Sigmoid colon (tissue), 7 donors: Measurements from ENCODE around the gene GAREM2. TPM values are rescaled to one million over a fixed set of nuclear protein-coding genes. Genes with fewer than 3 reads are reported as not detected.

Source experiments
- DNase-seq: peaks from one replicate; pipeline ENCODE4 v3.0.0-alpha.2; 2019
- H3K27ac ChIP-seq, 4 donors: fragments of 200-600 bp; sonication (generic); one replicate each; pipeline ENCODE4 v1.5.1; 2016 to 2019; ENCODE audit warnings: mild to moderate bottlenecking in 1 of 4
- H3K27me3 ChIP-seq, 3 donors: fragments of 200-600 bp; sonication (generic); one replicate each; pipeline ENCODE4 v1.5.1; 2019; ENCODE audit warnings: mild to moderate bottlenecking in 1 of 3
- H3K36me3 ChIP-seq, 4 donors: fragments of 200-600 bp; sonication (generic); one replicate each; pipeline ENCODE4 v1.5.1; 2016 to 2019
- H3K4me1 ChIP-seq, 4 donors: fragments of 200-600 bp; sonication (generic); one replicate each; pipeline ENCODE4 v1.5.1; 2017 to 2019
- H3K4me3 ChIP-seq, 4 donors: fragments of 200-600 bp; sonication (generic); one replicate each; pipeline ENCODE4 v1.5.1; 2017 to 2019; ENCODE audit warnings: mild to moderate bottlenecking in 2 of 4, moderate library complexity in 1 of 4
- H3K9me3 ChIP-seq, 4 donors: fragments of 200-600 bp in 3 of 4; sonication (generic) in 3 of 4; one replicate each; pipeline versions ENCODE4 v1.5.1 to v1.6.1; 2013 to 2019
- EP300 ChIP-seq, 4 donors: sonication (generic); formaldehyde crosslinking; IDR thresholded peaks; one replicate each; pipeline ENCODE4 v1.6.1; 2017; ENCODE audit warnings: antibody characterized with exemption in 4 of 4
- POLR2A ChIP-seq, 2 donors: fragments of 450-650 bp; IDR thresholded peaks; one replicate each; pipeline ENCODE4 v1.6.1; 2016; ENCODE audit warnings: antibody characterized with exemption in 2 of 2, mild to moderate bottlenecking in 2 of 2, moderate library complexity in 2 of 2
- POLR2AphosphoS5 ChIP-seq, 4 donors: sonication (generic); formaldehyde crosslinking; IDR thresholded peaks; one replicate each; pipeline ENCODE4 v1.6.1; 2017; ENCODE audit warnings: antibody characterized with exemption in 4 of 4
- WGBS, 2 donors: extraction: QIAGEN DNeasy Blood & Tissue Kit; methylation state at CpG; one replicate each; pipeline ENCODE4 v1.1.7; 2013; 5-methylcytosine and 5-hydroxymethylcytosine counted together
- intact Hi-C: fragments of 100-400 bp; cut with DNase I; formaldehyde crosslinking; loops from one replicate; pipeline ENCODE4 v1.15.1; 2023
- polyA plus RNA-seq, 3 donors: library from polyadenylated mRNA; stranded (reverse); fragments of 200-250 nt; gene quantifications; one replicate each; pipeline ENCODE4 v1.2.3, GENCODE V29; 2013
- total RNA-seq, 4 donors: library from RNA; depleted of rRNA; stranded (reverse); fragments of >200 nt; gene quantifications; one replicate each; pipeline ENCODE4 v1.1.0, GENCODE V29; 2016
- TF ChIP-seq, protein P1 (sequence below), 4 experiments: fragments of 450-650 bp in 3 of 4; fragments of 200-600 bp in 1 of 4; IDR thresholded peaks; one replicate each; pipeline ENCODE4 v1.5.1; 2016 to 2019; ENCODE audit warnings: antibody characterized with exemption in 4 of 4, mild to moderate bottlenecking in 3 of 4, moderate library complexity in 2 of 4
- donor health status: healthy with polysubstance abuse.
- donor health status: Bipolar disorder and iron deficiency.
- donor health status: healthy.

GAREM2 gene
- total and polyA plus RNA-seq, 7 donors, result 1.1 to 11.6 (median 2.4) TPM

DNA sequence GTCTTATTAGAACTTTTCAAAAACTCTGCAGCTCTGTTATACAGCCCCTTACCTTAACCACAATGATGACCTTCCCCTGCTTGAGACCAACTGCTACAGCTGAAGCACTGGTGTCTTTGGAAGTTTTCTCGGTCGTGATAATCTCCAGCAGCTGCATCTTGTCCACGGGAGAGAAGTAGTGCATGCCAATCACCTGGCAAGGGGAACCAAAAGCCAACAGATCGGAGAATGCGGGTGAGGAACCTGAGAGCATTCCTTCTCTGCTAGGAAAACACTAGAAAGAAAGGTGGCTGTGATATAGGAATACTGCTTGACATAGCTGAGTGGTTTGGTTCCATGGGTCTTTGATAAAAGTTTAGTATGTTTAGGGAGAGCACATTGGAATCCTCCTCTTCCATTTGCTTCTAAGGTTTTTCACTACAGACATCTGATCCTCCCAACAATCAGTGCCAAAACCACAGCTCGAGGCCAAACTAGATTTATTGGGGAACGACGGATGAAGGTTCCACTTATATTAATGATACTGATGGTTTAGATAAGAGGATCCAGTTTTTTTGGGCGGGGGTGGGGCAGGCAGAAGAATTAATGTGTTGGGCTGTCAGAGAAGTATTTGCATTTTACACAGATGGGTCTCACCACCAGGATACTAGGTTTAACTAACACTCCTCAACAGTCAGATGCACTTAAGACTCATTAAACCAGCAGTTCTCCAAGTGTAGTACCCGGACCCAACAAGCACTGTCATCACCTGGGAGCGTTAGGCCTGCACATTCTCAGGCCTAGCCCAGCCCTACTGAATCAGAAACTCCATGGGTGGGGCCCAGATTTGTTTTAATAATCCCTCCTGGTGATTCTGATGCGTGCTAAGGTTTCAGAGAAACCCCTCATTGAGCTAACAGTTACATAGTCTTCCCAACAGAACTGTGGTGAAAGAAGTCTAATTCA, 22.4 kb downstream of the GAREM2 start:
- TF ChIP-seq POLR2A (IDR thresholded peaks at IDR 0.05) (no peak), POLR2AphosphoS5 (IDR thresholded peaks at IDR 0.05) (no peak), EP300 (IDR thresholded peaks at IDR 0.05) (no peak)
- TF ChIP-seq, protein P1, sequence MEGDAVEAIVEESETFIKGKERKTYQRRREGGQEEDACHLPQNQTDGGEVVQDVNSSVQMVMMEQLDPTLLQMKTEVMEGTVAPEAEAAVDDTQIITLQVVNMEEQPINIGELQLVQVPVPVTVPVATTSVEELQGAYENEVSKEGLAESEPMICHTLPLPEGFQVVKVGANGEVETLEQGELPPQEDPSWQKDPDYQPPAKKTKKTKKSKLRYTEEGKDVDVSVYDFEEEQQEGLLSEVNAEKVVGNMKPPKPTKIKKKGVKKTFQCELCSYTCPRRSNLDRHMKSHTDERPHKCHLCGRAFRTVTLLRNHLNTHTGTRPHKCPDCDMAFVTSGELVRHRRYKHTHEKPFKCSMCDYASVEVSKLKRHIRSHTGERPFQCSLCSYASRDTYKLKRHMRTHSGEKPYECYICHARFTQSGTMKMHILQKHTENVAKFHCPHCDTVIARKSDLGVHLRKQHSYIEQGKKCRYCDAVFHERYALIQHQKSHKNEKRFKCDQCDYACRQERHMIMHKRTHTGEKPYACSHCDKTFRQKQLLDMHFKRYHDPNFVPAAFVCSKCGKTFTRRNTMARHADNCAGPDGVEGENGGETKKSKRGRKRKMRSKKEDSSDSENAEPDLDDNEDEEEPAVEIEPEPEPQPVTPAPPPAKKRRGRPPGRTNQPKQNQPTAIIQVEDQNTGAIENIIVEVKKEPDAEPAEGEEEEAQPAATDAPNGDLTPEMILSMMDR (IDR thresholded peaks at IDR 0.05), result no peak
- H3K36me3 ChIP-seq, result peaks cover 30 to 98% (median 52%) of the 10 kb centered on the region in 4 donors

DNA sequence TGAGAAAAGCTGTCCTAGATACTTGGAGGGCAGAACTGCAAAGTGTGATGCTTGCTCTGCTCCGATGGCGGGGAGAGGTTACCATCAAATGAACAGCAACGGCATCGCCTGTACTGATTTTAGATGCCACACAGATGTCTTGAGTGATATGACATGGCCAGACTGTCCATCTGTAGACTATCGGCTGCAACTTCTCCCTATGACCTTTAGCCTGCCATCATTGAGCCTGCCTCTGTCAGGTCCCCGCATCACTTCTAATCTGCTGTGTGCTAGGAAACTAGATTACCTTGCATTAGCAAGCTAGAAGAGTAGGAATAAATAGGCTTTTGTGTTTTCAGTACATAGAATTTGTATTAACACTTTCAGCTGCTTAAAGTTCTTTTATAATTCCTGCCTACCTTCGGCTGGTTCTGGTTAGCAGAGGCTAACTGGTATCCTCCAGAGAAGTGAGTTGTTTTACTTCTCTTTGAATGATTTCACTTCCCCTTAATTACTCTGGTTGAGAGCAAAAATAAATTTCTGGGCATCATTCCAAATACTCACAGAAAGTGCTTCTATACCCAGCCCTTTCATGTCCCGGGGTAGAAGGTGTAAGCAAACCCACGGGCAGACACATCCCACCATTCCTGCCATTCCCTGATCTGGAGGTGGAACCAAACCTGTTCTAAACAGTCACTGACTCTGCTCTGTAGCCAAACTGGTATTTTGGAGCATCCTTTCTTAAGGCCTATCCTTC, 24.0 kb downstream of the GAREM2 start:
- intact Hi-C loops, result no loop called here
- Histone ChIP-seq H3K27ac (no peak overlapping the region), H3K27me3 (no peaks in the 10 kb centered on the region), H3K4me3 (no peak overlapping the region), H3K36me3 (peaks cover 30 to 97% (median 53%) of the 10 kb centered on the region in 4 donors), H3K4me1 (peaks cover 0 to 8% (median 0%) of the 10 kb centered on the region in 4 donors), H3K9me3 (no peaks in the 10 kb centered on the region)
- WGBS, 2 donors, result 79 to 86% methylated on average over 9 of the region's 9 CpGs
- TF ChIP-seq EP300 (IDR thresholded peaks at IDR 0.05) (no peak), POLR2AphosphoS5 (IDR thresholded peaks at IDR 0.05) (no peak), POLR2A (IDR thresholded peaks at IDR 0.05) (no peak)
- TF ChIP-seq, protein P1 (IDR thresholded peaks at IDR 0.05), result no peak
- DNase-seq, result no peak

More for the DNA sequence above, 22.4 kb downstream of the GAREM2 start:
- 88 to 91% methylated on average over 12 of the region's 12 CpGs for WGBS, 2 donors
- Histone ChIP-seq H3K27ac (no peak overlapping the region), H3K4me1 (peaks cover 0 to 8% (median 0%) of the 10 kb centered on the region in 4 donors), H3K9me3 (no peaks in the 10 kb centered on the region), H3K27me3 (no peaks in the 10 kb centered on the region), H3K4me3 (no peak overlapping the region)
- DNase-seq, result no peak
- intact Hi-C loops, result no loop called here

DNA sequence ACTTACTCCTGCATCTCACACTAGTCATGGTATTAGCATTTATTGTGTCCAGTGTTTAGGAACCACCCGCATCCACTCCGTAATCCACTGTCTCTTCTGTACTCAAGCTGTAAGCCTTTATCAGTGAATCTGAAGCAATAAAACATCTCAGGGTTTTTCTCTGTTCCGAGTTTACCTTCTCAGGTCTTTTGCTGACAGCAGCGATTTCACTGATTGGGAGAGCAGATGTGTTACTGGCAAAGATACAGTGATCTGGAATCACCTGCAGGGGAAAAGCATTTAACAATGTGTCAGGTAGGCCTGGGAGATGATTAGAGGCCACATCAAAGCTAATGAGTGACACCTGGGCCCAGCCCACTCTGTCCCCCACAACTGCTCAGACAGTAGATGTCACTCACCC, 24.6 kb downstream of the GAREM2 start:
- intact Hi-C loops, result no loop called here
- no peak for DNase-seq
- TF ChIP-seq POLR2A (IDR thresholded peaks at IDR 0.05), result no peak
- TF ChIP-seq EP300 (IDR thresholded peaks at IDR 0.05), result no peak
- TF ChIP-seq, protein P1 (IDR thresholded peaks at IDR 0.05), result no peak
- TF ChIP-seq POLR2AphosphoS5 (IDR thresholded peaks at IDR 0.05), result no peak
- Histone ChIP-seq H3K4me1 (peaks cover 0 to 8% (median 0%) of the 10 kb centered on the region in 4 donors), H3K36me3 (peaks cover 30 to 97% (median 59%) of the 10 kb centered on the region in 4 donors), H3K27me3 (no peaks in the 10 kb centered on the region), H3K27ac (no peak overlapping the region), H3K9me3 (no peaks in the 10 kb centered on the region), H3K4me3 (no peak overlapping the region)
- 78 to 93% methylated on average over 4 of the region's 4 CpGs for WGBS, 2 donors

DNA sequence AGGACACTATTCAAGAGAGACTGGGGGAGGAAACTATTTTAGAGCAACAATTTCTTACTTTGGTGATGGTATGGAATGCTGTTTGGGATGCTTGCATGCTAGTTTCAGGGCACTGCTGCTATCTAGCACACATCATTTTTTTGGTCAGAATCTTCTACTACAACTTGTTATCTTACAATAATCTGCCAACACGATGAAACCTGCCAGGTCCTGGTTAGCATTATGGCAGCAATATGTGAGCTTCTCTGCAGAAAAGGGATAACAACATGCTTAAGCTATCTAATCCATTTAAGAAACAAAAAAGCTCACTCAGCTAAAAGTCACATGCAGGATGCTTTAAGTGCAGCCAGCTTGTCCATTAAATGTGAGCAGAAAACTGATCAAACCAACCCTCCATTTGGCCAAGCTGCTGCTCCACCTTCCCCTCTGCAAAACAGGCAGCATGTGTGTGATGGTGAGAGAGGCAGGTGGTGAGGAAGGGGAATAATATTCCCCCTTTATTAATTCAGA, 30.1 kb downstream of the GAREM2 start:
- H3K27ac ChIP-seq, result no peak overlapping the region
- TF ChIP-seq, protein P1 (IDR thresholded peaks at IDR 0.05), result no peak
- TF ChIP-seq POLR2AphosphoS5 (IDR thresholded peaks at IDR 0.05) (no peak), EP300 (IDR thresholded peaks at IDR 0.05) (no peak), POLR2A (IDR thresholded peaks at IDR 0.05) (no peak)
- intact Hi-C loops, result no loop called here
- no peak for DNase-seq
- peaks cover 11 to 86% (median 39%) of the 10 kb centered on the region in 4 donors for H3K36me3 ChIP-seq
- WGBS, 2 donors, result 70 to 83% methylated on average over 1 of the region's 1 CpG
- peaks cover 0 to 8% (median 0%) of the 10 kb centered on the region in 4 donors for H3K4me1 ChIP-seq
- no peaks in the 10 kb centered on the region for H3K27me3 ChIP-seq
- no peaks in the 10 kb centered on the region for H3K9me3 ChIP-seq
- no peak overlapping the region for H3K4me3 ChIP-seq
